Erythroblast (primary cell): ENCODE data around the gene GRB7.

Source experiments
- GATA1 ChIP-seq: IDR thresholded peaks from 2 replicates; pipeline ENCODE4 v1.6.1; 2011; ENCODE audit warnings: low read depth, mild to moderate bottlenecking, control low read depth, low read length, moderate library complexity
- POLR2A ChIP-seq: IDR thresholded peaks from 2 replicates; pipeline ENCODE4 v1.6.1; 2011; ENCODE audit warnings: mild to moderate bottlenecking, low read length

DNA sequence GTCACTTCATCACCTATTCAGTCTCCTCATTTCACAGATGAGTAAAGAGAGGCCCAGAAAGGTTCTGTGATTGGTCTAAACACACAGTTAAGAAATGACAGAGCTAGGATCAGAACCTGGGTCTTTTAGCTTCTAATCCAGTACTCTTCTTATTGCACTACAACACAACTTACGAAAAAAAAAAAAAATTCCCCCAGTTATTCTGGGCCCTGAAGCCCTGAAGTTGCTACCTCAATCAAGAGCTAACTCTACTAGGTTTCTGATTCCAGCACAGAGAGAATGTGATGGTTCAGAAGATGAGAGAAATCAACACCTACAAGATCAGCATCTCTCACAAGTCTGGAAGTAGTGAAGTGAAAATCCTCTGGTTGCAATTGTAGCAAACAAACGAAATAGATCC, 37.3 kb downstream of the GRB7 start:
- TF ChIP-seq POLR2A (no peak), GATA1 (no peak)
